Stimulated activated CD4-positive, alpha-beta T cell treated with anti-CD3 and anti-CD28 coated beads, Interleukin-2, amount 100 ng/mL, for 48 hours (primary cell): Measurements from ENCODE around the gene APOB.

Experiments
- DNase-seq, 2 donors: peaks; one replicate each; pipeline ENCODE4 v3.0.0-alpha.2; 2020

Gene APOB, protein sequence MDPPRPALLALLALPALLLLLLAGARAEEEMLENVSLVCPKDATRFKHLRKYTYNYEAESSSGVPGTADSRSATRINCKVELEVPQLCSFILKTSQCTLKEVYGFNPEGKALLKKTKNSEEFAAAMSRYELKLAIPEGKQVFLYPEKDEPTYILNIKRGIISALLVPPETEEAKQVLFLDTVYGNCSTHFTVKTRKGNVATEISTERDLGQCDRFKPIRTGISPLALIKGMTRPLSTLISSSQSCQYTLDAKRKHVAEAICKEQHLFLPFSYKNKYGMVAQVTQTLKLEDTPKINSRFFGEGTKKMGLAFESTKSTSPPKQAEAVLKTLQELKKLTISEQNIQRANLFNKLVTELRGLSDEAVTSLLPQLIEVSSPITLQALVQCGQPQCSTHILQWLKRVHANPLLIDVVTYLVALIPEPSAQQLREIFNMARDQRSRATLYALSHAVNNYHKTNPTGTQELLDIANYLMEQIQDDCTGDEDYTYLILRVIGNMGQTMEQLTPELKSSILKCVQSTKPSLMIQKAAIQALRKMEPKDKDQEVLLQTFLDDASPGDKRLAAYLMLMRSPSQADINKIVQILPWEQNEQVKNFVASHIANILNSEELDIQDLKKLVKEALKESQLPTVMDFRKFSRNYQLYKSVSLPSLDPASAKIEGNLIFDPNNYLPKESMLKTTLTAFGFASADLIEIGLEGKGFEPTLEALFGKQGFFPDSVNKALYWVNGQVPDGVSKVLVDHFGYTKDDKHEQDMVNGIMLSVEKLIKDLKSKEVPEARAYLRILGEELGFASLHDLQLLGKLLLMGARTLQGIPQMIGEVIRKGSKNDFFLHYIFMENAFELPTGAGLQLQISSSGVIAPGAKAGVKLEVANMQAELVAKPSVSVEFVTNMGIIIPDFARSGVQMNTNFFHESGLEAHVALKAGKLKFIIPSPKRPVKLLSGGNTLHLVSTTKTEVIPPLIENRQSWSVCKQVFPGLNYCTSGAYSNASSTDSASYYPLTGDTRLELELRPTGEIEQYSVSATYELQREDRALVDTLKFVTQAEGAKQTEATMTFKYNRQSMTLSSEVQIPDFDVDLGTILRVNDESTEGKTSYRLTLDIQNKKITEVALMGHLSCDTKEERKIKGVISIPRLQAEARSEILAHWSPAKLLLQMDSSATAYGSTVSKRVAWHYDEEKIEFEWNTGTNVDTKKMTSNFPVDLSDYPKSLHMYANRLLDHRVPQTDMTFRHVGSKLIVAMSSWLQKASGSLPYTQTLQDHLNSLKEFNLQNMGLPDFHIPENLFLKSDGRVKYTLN (N-terminal part only)

DNA sequence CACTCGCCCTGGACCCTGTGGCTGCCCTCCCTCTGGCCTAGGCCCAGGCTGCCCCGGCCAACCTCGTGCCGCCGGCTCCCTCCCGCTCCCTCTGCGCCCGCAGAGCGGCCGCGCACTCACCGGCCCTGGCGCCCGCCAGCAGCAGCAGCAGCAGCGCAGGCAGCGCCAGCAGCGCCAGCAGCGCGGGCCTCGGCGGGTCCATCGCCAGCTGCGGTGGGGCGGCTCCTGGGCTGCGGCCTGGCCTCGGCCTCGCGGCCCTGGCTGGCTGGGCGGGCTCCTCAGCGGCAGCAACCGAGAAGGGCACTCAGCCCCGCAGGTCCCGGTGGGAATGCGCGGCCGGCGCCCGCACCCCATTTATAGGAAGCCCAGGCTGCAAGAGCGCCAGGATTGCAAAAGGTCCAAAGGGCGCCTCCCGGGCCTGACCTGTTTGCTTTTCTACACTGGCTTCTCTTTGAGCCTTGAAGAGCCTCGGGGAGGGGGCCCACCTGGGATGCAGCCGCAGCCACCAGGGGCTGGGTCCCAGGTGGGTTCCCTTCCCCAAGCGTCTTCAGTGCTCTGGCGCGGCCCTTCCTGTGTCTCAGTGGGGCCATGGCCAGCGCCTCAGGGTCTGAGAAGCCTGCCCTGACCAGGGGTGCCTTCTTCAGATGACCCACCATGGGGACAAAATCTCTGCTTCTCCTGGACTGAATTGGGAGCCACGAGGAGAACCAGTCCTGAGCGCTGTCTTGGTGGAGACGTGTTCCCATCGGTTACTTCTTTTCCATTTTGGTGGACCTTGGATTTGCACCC, at the start of gene APOB:
APOB (minus strand) TSS at position 330 of the 789 bp plus-strand sequence; CDS start at position 202, 128 bp downstream.
- no peak for DNase-seq

DNA sequence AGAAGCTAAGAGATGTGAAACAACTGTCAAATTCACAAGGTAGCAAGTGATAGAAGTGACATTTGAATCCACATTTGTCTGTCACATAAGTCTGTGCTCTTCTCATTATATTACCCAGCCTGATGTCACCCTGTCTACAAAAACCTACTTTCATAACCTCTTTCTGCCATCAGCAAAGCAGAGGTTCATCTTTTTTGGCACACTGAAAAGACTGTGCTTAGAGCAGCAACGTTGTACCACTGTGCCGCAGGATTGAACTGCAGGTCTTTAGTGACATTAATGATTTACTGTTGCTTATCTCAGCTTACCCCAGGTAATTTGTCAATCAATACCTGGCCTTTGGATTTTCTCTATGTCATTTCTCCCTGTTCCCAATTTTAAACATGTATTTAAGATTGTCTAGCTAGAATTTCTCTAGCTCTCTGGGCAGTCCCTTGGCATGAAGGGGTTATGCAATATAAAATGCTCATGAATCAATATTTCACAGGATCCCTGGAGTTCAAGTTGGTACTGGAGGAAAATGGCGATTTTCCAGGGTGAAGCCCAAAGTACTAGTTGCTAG, 48.5 kb upstream of the APOB start:
- no peak for DNase-seq

DNA sequence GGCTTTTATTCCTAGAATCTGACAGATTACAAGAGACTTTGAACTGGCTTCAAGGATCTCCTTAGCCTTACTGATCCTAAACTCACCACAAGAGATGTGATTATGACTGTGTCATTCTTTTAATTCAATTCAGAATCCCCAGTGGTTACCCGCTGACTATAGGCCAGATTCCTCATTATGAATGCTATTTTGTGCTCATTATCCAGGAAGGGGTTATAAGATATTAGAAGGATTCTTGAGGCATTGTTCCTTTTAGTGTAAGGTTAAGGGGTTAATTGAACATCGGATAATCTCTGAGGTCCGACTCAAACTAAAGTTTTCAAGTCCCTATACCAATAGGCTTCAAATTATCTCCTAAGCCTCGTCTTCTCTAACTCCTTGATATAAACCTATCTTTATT, 40.5 kb upstream of the APOB start:
- DNase-seq = no peak

DNA sequence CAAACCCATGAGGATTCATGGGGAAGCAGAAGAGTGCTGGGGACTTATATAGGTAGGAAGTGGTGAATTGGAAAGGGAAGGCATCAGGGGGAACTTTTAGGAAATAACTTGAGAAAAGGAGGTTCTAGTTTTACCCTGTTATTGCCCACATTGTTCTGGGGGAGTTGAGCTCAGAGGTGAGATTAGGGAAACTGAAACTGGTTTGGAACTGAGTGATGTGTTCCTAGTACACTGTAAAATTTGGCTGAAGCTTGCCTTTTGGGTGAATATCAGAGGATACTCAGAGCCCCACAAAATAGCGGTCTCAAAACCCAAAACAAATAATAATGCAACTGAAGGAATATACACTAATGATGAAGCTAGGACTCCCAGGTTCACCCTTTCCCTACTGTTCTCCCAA, 39.6 kb upstream of the APOB start:
- no peak for DNase-seq

DNA sequence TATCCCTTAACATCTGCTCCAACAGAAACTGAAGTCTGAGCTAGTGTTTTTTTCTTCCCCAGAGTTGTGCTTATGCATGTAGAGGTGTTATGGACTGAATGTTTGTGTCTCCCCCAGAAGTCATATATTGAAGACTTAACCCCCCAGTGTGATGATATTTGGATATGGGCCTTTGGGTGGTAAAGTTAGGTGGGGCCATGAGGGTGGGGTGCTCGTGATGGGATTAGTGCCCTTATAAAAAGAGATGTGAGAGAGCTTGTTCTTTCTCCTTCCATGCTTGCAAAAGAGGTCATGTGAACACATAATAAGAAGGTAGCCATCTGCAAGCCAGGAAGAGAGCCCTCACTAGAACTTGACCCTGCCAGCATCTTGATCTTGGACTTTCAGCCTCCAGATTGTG, 34.4 kb upstream of the APOB start:
- DNase-seq = no peak

DNA sequence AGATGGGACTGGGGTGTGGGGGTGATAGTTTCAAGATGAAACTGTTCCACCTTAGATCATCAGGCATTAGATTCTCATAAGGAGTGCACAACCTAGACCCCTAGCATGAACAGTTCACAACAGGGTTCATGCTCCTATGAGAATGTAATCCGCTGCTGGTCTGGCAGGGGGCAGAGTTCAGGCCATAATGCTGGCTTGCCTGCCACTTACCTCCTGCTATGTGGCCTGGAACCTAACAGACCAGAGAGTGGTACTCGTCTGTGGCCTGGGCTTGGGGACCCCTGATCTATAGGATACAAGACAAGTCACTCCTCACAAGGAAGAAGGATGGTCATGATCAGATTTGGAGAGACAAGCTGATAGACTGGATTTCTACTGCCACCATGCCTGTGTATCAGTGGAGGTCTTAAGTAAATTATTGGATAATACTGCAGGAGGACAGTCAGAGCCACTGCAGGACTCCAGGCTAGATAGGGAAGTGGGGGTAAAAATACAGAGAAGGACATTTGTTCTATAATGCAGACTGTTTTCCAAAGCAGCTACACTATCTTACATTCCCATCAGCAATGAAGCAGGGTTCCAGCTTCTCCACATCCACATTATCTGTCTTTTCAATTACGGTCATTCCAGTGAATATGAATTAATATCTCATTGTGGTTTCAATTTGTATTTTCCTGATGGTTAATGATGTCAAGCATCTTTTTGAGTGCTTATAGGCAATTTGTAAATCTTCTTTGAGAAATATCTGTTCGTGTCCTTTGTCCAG, 28.8 kb upstream of the APOB start:
- DNase-seq = no peak

DNA sequence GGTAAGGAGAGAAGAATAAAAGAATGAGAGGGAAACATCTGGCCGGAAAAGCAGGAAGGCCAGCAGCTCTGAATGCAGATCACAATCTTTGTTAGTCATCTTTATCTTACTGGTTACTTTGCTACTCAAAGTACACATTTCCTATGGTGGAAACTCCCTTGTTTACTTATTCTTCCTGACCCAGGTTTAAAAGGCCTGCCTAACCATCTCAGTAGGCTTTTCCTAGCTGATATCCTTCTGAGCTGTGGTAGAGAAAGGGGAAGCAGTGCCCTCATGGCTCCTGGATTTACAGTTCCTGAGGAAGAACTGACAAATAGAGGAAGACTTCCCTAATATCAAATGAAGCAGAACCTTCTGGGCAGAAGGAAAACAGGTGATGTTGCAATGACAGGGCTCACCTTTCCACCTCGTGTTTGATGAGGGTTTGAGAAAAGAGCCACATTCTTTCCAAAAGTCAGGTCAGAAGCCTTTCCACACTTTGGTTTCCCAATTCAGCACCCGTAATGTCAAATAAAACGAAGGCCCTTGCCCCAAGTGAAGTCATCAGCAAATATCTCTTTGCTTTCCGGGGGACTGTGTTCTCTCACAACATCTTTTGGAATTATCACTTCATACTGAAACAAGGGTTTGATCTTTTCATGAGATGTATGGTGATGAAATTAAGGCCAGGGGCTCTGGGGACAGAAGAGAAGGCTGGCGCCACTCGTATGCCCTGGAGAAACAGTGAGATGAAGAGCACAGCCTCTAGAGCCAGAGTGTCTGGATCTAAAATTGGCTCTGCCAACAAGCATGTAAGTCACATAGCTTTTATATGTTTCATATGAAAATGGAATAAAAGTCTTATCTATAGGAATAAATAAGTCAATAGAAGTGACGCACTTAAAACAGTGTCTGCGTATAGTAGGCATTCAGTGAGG, 26.7 kb upstream of the APOB start:
- no peak for DNase-seq

DNA sequence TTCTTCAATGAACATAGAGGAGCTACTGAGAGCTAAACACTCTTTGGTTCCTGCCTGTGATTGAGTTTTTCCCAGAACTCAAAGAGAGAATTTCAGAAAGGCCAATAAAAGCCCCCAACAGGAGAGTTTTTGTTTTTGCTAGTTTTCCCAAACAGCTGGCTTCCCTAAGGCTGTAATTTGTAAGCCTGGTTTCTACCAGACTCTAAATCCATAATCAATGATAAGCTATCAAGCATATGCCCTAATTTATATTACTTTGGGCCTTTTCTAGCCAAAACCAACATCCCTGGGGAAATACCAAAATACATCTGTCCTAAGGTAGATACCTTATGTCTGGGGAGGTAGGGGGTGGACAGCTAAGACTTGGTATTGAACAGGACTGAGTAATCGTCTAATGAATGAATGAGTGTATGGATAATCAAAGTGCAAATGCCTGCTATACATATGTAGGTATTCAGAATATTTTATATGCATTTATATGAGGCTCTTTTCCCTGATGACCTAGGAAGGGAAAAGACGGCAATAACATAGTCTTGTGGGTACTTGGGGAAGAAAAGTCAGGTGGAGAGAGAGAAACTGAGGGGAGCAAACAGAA, 26.0 kb upstream of the APOB start:
- DNase-seq = no peak

DNA sequence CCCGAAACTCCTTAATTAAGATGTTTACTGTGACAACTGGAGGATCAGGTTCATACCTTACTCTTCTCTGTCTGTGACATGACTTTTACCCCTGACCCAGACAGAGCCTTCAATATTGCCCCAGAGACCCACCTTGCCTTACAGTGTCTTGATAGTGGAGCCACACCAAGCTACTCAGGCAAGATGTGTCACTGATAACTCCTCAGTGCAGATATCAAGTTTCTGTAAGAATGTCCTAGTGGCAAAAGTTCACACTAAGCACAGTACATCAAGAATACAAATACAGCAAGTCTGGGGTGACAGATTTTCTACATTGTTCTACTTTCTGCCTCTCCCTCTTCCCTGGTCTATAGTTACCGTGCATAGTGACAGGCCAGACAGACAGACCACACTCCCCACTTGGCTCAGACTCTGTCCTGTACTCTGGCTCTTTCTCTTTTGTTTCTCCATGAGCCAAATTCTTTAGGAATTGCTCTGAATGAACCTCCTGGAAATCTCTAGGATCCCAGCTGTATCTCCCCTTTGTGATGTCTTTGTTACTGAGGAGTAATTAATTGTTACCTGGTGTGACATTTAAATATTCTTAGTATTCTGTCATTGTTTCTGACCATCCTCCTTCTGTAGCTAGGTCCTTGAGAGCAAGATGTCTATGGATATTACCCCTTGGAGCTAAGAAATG, 24.1 kb upstream of the APOB start:
- DNase-seq = no peak

DNA sequence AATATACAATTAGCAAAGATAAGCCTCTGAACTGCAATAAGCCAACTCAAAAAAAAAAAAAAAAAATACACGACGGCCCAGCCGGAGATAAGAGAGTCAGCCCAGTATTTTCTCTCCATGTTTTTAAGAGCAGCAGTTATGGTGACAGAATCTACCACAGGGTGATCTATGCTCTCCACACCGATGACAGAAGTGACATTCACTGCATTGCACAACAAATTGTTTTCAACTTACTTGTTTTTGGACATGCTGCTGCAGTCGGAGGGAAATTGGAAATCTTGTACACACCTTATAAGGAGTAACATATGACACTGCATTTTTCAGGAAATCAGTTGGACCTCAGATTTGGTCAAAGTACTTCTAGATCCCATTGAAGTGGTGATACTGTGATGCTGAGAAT, 23.3 kb upstream of the APOB start:
- no peak for DNase-seq

DNA sequence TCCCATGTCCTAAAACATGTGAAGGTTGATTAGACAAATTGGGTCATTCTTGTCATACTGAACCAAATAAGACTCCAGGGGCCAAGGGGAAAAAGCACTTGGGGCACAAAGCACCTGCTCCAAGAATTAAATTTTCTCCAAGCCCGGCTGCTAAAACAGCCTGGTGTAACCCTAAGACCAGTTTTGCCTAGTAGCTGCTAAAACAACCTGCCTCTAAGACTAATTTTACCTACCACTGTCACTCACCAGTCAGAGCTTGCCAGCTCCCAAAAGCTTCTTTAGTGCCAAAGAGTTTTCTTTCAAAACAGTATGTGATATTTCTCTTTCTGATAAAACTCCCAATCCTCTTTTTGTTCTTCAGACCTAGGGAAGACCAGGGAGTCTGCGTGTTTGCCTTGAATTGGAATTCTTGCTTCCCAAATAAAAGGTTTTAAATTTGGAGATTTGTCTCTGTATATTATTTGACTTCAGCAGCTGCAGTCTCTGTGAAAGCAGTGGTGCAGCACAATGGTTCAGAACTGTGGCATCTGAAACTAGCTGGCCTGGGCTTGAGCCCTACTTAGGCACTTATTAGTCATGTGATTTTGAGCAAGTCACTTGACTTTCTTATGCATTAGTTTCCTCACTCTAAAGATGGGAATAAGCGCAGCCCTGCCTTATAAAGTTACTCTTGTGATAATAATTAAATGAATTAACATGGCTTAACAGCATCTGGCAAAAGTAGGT, 16.2 kb upstream of the APOB start:
- DNase-seq = no peak

DNA sequence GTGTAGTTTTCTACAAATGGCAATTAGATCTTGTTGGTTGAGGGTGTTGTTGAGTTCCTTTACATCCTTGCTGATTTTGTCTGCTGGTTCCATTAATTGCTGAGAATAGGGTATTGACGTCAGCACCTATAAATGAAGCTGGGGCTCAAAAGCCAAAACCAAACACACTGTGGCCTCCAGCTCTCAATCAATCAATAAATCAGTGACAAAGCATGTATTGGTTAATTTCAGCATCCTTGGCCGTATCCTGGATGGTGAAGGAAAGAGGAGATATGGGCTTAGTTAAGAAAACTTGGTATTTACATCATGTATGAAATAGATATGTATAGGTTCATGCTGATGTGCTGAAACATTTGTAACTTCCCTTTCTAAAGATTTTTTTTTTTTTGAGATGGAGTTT, 13.2 kb upstream of the APOB start:
- no peak for DNase-seq

DNA sequence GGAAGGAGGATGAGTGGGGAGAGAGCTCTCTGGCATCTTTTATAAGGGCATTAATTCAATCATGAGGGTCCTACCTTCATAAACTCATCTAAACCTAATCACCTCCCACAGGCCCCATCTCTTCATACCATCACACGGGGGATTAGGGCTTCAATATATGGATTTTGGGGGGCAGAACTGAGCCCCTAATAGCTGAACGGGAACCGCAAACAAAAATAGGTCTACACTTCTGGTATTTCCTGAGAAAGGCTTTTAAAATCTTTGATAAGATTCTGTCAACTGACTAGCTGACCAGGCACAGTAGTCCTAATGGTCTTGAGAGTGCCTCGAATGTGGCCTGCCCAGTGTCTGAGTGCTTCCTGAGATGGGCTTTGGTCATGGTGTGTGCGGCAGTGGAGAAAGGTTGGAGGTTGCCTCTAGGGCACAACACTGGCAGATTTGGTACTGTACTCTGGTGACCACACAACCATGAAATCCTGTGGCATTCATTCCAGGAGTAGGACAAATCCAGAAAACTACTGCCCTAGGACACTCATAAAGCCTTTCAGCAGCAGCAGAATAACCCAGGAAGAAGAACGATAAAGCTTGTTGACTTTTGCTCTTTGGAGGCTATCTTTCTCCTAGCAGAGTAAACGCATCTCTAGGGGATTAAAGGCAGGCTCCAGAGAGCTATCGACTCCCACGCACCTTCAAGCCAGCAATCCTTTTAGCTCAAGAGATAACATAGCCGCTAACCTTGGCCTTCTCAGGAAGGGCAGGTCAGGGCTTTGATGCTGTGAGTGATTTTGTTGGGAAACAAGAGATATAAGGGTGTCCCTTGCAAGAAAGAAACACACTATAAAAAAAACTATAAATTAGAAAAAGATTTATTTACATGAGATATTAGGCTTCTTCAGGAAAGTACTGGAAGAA, 12.3 kb upstream of the APOB start:
- DNase-seq = no peak

DNA sequence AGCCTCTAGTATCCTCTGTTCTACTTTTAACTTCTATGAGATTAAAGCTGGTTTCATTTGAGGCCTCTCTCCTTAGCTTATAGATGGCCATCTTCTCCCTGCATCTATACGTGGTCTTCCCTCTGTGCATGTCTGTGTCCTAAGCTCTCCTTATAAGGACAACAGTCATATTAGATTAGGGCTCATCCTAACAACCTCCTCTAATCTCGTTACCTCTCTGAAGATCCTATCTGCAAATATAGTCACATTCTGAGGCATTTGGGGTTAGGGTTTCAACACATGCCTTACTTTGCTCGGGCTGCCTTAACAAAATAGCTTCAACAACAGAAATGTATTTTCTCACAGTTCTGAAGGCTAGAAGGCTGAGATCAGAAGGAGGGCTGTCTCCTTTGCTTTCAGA, 11.6 kb upstream of the APOB start:
- DNase-seq = no peak

DNA sequence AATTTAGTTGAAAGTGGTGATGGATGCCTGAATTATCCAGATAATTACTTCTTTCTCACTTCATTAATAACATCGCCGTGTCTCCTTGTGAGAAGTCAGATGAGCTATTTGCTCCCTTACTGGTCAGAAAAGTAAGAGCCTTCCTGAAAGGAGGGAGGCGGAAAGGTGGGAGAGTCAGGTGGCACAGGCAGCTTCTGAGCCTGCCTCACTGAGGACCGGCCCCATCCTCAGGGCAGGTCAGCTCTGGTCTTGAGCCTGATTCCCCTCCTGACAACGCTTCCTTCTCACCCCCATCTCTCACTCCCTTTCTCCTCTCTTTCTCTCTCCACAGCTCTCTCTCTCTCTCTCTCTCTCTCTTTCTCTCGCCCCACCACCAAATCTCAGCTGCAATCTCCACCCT, 10.1 kb upstream of the APOB start:
- DNase-seq = no peak

DNA sequence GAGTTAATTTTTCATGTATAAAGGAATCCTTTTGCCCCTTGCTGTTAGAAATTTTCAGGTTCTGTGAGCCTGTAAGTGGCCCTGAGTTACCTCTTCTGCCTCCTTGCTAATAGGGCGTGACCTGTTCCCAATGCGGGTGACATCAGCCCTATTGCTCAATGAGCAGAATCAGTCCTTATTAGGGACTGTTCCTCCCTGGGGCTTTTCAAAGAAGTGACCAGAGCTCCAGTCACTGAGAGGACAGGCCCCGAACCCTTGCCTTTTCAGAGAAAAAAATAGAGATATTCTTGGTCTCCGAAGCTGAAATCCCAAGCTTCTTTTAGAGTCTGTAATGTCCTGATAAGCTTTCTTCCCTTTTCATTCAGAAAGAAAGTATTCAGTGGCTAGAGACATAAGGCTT, 8.2 kb upstream of the APOB start:
- DNase-seq = no peak

DNA sequence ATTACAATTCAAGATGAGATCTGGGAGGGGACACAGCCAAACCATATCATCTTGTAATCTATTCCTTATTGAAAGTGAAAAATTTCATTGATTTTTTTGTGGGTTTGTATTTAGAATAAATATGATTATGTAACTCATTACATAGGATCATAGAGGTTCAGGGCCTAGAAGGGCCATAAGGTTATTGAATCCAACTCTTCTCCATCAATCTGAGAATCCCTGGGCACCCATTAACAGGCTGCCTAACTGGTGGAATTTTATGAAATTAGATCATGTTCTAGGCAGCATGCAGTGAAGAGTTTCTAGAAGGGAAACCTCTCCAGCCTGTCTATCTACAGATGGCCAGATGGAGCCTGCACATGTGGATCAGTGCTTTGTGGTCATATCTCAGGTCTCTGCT, 6.3 kb upstream of the APOB start:
- DNase-seq = no peak
